HG03097 (cell line): ENCODE measurements around the gene RNF208.

Source experiments
- ATAC-seq: cut with Tn5 transposase; IDR thresholded peaks from one replicate; pipeline ENCODE4 v1.9.1; 2021; ENCODE audit not compliant: unreplicated experiment, low FRiP score

Gene RNF208

DNA sequence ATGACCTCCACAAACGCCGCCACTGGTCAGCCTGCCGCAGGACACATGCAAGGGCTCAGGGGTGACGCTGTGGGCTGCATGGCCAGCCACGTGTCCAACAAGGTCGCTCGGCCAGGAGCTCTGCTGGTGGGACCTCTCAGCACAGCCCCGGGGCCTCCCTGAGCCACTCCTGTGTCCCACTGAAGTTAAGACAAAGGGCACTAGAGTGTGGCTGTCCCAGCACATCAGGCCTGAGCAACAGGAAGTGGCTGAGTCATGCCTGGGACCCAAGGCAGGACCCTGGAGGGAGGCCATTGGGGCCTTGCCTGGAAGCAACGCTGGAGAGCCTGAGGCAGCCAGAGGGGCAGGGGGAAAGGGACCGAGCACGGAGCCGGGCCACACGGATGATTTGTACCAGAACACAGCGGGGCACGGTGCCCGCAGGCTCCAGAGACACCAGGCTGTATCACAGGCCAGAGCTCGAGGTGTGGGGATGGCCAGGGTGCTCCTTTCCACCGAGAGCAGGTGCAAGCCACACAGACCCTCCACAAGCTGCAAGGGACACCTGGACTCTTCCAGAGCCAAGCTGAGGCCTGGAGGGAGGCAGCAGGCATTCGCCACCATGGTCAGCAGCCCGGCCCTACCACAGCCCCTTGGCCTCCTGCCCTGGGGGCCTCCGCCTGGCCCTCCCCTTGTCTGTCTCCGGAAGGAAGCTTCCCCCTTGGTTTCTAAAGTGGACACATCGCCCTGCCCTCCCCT lies 43.7 kb downstream of the RNF208 start:
- no peak for ATAC-seq

DNA sequence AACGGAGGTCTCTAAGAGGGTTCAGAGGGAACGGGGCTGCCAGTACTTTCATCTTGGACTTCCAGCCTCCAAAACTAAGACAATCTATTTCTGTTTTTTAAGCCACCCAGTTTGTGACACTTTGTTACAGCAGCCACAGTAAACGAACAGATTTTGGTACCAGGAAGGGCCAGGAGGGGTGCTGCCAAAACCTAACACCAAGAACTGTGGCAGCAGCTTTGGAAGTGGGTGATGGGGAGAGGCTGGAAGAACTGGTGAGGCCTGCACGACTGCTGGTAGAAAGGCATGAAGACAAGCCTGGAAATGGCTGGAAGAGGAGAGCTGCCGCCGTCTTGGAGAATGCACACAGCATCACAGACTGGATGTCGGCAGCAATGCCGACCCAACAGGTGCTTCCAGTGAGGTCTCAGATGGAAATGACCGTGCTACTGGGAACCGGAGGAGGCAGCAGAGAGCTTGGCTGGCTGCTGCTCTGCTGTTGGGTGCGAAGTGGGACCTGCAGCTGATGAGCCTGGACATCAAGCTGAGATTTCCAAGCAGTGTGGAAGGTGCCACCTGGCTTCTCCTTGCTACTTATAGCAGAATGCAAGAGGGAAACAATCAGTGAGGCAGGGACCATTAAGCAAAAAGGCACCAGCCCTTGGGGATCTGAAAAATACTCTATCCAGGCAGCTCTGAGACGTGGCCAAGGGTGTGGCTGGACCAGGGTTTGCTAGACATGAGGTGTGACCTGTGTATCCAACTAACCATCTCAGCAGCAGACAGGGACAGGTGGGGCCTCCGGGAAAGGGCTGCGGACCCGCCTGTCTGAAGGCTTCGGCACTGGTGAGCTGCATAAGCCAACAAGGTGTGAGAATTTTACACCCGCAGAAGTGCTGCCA lies 45.5 kb downstream of the RNF208 start:
- ATAC-seq = no peak

DNA sequence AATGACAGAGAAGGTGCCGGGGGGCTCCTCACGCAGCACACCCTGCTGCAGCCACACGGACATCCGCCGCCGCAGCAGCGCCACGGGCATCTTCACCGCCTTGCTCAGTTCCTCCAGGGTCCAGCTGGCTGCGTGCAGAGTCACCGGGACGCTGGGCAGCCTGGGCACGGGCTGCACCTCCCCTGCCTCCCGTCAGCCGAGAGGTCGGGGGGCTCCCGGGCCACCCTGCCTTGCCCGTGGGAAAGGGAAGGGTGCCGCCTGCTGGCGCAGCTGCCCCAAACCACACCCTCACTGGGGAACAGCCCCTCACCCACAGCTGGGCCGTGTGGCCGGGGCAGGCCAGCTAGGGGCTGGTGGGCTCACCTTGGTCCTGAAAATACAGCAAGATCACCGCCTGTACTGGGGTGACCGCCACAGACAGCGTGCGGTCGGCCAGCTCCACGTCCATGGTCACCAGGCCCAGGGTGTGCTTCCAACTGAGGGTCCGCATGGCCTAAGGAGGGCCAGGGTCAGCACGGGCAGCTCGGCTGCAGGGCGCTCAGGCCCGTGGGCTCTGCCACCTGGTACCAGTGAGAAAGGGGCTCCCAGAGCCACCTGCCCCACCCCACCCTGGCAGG lies 46.6 kb downstream of the RNF208 start:
- no peak for ATAC-seq

DNA sequence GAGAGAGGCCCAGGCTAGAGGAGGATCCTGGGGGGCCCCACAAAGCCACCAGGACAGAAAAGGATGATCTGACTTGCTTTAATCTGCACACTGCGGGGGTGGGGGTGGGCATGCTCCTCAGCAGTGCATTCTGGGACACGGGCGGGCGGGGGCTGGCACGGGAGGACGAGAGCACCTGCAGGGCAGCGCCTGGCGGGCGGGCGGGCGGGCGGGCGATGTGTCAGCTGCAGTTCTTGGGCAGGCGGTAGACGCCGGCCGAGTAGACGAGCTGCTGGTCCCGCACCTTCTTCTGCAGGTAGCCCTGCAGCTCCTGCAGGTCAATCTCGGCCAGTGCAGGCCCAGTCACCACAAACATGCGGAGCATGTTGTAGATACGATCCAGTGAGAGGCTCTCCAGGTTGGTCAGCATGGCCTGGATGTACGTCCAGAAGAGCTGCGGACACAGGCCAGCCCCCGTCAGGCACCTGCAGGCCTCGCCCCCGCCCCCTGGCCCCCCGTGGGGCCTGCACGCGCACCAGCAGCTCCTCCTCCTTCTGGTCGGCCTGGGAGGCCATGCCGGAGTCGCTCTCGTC lies 47.2 kb downstream of the RNF208 start:
- ATAC-seq = no peak

DNA sequence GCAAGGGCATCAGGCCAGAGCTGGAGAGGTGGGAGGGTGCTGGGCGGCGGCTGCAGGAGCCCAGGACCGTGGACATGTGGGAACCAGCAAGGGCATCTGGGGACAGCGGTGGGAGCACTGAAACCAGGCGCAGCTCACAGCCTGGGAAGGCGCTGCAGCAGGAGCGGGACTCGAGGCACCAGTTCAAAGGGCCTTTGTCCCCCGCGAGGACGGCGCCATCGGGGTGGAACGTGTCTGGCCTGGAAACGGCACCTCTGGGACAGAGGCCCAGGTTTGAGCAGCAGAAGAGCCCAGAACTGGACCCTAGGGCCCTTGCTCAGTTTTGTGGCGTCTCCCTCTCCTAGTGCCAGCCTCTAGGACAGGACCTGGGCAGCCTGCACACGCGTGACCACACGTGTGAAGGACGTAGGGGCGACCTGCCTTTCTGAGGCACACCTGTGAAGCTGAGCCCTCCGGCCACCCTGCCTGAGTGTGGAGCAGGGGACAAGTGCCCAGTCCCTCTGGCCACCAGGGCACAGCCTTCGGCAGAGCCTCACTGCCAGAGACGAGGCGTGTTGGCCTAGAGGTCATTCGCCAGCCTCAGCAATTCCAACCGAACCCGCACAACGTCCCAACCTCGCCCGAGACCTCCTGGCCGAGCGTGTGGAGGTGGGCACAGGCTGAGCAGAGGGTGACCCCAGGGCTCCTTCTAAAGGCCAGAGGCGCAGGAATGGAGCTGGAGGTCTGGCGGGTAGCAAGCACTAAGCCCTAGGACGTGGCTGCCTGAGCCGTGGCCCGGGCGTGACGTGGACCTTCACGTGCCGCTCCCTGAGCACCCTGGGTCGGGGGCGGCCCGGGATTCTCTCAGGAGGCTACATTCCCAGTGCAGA lies 48.0 kb downstream of the RNF208 start:
- no peak for ATAC-seq

DNA sequence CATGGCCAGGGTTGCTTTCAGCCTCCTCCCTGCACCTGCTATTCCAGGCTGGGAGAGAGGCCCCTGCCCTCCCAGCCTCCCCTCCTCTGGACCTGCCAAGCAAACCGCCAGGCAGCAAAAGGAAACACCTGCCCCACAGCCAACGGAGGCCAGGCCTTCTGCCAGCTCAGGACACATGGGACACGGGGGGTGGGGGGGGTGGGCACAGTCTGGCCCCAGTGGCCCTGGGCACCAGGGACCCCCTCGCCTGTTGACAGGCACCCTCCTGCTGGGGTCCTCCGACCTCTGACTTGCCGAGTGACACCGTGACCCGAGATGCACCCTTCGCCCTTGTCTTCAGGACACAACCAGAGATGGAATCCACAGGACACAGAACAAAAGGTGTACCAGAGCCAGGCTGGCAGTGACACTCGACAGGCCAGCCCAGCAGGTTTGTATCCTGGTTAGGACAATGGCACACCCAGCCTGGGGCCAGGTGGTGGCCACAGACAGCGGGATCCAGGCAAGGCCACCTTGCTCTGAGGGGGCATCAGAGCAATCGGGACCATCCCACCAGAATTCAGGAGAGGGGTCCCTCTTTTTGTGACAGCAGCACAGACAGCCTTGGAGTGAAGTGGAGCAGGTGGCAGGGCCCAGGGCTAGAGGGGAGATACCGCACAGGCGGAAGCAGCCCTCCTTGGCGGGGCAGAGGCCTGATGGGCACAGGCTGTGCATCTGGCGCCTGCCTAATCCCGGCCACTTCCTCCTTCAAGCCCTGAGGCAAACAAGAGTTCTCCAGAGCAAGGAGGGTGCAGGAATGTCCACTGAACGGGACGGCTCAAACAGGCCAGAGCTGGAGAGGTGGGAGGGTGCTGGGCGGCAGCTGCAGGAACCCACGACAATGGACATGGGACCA lies 48.9 kb downstream of the RNF208 start:
- no peak for ATAC-seq

DNA sequence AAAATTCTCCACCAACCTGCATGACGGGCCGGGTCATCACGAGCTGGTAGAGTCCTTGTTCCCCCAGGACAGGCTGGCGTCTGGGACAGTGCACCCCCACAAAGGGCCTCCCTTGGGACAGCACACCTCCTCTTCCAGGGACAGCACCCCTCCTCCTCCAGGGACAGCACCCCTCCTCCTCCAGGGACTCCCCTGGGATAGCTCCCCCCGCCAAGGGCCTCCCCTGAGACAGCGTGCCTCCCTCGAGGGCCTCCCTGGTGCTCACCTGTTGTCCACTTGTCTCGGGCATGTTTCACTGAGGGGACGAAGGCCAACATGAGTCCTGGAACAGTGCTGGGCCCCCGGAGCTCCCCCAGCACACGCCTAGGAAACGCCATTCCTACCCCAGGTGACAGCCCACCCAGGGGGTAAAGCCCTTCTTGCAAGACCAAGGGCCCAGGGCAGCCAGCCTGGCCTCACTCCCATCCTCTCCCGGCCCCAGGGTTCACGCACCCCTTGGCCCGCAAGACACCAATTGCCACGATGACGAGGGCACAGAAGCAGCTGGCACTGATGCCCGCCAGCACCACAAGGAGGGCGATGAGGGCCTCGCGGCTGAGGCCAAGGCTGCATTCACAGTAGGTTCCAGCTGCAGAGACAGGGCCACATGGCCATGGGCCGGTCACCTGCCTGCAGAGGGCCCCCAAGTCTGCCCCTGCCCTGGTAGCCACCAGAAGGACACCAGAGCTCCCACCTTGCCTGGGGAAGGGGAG lies 50.7 kb downstream of the RNF208 start:
- ATAC-seq = no peak

DNA sequence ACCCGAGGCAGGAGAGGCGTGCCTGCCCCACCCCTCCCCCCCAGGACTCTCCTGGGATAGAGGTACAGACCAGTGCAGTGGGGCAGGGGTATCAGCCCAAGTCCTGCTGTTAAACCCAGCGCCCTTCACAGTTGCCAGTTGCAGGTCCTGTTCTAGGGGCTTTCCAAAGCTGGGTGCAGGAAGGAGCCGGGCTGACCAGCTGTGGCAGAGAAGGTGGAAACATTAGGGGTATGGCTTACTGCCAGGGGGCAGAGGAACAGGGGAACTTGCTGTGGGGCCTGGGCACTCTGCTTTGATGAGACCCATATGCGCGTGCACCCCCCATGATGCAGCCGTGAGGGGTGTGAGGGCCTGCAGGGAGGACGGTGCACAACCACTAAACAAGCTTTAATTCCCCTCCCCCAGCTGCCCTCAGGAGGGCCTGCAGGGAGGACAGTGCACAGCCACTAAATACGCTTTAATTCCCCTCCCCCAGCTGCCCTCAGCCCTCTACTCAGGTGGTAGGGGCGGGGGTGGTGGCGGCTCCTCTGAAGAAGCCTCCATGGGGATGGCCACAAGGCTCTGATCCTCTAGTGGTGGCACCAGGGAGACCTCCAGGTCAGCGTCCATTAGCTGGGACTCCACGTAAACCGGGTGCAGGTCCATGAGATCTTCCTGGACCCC lies 51.4 kb downstream of the RNF208 start:
- ATAC-seq = no peak
